Anterior cingulate cortex (tissue), 58 donors: ENCODE data around the gene PPM1D.
A peak's percentile ranks its signal among the peaks of the same experiment; 100 is the strongest.
"Not testable (repeated sequence)": the region's sequence is repeated elsewhere in the genome, so short reads cannot be mapped to it uniquely, and the experiment has no call there.

Experiments used
- DNase-seq, 58 donors: peaks; one replicate each; lab custom pipeline; 2025; lab: John Stamatoyannopoulos, UW

Gene PPM1D

DNA sequence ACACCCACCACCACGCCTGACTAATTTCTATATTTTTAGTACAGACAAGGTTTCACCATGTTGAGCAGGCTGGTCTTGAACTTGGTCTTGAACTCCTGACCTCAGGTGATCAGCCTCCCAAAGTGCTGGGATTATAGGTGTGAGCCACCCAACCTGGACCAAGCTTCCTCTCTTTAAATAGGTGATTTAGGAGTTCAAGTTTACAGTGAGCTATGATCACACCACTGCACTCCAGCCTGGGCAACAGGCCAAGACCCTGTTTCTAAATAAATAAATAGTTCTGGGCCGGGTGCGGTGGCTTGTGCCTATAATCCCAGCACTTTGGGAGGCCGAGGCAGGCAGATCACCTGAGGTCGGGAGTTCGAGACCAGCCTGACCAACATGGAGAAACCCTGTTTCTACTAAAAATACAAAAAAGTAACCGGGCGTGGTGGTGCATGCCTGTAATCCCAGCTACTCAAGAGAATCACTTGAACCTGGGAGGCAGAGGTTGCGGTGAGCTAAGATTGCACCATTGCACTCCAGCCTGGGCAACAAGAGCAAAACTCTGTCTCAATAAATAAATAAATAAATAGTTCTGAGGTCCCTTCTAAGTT, 6.5 kb upstream of the PPM1D start:
- not testable (repeated sequence) for DNase-seq

DNA sequence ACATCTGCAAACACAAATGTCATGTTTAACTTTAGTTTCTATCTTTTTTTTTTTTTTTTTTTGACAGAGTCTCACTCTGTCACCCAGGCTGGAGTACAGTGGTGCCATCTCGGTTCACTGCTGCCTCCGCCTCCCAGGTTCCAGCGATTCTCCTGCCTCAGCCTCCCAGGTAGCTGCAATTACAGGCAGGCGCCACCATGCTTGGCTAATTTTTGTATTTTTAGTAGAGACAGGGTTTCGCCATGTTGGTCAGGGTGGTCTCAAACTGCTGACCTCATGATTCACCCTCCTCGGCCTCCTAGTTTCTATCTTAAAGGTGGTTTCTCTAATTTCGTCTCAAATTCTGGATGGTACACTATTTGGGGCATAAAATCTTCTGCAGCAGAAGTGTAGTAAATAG, 5.8 kb upstream of the PPM1D start:
- not testable (repeated sequence) for DNase-seq

DNA sequence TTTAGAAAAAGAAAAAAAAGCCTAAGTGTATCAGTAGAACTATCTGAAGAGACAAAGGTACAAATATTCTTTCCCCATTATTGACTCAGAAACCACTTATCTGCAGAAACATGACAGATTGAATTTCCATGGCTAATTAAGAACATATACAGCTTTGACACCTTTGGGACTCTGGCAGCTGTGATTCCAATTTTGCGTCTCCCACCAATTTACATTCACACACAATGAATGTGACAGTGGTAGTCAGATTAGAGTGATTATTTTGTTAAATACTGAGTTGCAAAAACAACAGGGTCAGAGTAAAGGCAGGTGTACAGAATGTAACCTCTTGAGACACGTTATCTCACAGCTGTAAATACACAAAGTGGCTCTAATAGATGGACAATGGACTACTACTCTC, 5.3 kb upstream of the PPM1D start:
- DNase-seq, result no peak

DNA sequence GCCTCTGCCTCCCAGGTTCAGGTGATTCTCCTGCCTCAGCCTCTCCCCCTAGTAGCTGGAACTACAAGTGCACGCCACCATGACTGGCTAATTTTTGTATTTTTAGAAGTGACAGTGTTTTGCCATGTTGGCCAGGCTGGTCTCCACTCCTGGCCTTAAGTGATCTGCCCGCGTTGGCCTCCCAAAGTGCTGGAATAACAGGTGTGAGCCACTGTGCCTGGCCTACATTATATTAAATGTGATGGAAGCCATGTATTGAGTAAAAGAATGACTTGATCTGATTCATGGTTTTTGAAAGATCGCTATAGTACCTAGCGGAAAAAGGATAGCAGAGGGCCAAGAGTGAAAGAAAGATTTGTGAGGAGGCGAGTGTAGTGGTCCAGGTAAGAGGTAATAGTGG, 2.7 kb upstream of the PPM1D start:
- DNase-seq, result no peak

DNA sequence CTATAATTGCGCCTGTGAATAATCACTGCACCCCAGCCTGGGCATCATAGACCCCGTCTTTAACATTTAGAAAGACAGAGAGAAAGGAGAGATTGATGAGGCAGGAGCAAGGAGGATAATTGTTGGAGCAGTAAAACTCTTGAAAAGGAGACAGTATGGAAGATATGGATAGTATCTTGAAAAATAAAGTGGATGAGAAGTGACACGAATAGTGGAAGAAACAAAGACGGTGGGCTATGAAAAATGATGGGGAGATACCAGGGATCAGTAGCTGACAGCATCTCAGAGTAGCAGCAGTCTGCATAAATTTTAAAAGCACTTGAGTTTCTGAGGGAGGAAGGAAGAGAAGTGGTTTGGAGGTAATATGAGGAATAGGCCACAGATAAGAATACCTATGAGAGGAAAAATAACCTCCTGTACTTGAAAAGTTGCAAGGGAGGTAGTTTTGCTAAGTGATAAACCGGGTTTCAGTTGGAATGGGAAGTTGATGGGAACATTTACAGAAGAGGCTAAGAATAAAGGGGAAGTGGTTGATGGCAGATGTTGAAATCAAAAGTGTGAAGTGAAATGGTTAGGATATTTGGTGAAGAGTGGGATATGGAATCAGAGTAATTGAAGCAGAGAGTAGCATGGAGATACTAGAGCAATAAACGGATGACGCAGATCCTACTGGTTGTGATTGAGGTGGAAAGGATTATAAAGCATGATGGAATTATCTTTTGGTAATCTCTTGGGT, 1.8 kb upstream of the PPM1D start:
- no peak for DNase-seq

DNA sequence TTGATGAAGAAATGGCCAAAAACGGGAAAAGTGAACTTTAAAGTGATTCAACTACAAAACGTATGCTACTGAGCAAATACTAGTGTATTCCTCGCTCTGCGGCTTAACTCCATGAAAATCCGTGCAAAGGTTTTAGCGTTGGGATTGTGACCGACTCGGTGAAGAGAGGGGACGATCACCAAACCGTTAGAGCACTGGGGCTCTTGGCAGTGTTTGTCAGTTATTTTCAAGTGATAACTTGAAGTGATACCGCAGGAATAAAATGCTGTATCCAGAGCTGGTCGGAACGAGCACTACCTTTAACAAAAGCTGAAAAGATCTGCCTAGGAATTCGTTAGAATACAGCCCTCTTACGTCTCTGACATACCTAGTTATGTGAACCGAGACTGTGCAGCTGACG, 773 bp upstream of the PPM1D start:
- peak in 8 of 58 donors; percentile 4 to 70 (median 44) for DNase-seq

DNA sequence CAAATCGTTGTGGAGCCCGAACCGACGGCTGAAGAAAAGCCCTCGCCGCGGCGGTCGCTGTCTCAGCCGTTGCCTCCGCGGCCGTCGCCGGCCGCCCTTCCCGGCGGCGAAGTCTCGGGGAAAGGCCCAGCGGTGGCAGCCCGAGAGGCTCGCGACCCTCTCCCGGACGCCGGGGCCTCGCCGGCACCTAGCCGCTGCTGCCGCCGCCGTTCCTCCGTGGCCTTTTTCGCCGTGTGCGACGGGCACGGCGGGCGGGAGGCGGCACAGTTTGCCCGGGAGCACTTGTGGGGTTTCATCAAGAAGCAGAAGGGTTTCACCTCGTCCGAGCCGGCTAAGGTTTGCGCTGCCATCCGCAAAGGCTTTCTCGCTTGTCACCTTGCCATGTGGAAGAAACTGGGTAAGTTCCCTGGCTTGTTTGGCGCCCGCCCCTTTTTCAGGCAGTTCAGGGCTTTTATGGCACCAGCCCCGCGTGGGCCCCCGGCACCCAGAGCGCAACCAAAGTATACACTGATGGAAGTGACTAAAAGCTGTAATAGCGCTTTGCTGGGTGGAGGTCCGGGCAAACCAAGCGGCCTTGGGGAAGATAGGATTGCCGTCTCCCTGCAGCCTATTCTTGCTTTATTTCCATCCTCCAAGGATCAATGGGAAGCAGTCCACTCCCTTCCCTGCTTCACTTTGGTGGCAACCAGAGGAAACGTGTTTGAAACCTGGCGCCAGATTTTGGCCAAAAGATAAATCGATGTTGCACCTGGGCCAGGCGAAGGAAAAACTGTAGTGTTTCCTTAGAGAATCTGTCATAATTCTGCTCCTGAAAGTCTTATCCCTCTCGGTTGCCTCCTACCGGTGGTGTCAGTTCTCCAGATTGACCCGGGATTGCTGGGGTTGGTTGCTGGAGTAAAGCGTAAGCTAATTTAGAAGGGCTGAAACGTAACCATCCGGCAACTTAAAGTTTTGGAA, 775 bp downstream of the PPM1D start:
- DNase-seq, result peak in 53 of 58 donors; percentile 15 to 82 (median 57)

DNA sequence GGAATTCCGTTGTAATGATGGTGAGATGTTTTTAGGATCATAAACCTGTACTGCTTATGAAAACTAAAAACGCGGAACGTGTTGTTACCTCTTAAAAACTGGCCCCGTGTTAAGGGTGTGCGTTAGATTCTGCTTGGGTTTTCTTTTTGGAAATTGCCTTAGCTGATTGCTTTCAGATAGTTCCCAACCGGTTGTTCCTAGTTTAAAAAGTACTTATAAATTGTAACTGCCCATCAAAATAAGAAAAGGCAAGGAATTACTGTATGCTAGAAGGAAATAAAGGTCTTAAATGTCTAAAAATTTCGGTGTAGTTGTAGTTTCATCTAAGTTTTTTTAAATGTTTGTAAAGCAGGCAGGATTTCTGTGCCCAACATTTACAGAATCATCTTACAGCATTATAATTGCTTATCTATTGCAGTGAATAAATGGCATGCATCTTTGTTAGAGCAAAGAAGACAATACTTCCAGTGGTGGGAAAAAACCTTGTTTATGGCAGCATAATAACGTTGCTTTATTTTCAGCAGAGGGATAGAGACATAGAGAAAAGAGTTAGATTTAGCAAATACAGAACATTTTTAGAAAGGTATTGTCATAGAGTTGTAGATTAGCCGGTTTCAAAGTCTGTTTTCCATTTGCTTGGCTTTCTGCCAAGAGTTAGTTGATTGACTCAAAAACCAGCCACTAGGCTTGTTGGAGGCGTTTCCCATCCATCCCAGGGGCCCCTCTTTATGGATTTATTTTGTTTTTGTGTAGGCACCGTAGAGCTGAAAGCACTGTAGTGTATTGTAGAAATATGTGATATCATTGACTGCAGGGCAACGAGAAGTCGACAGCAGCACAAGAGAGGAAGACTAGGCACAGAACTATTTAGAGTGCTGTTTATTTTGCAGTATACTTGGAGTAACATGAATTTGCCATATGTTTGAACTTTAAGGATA, 1.7 kb downstream of the PPM1D start:
- peak in 41 of 58 donors; percentile 1 to 81 (median 26) for DNase-seq

DNA sequence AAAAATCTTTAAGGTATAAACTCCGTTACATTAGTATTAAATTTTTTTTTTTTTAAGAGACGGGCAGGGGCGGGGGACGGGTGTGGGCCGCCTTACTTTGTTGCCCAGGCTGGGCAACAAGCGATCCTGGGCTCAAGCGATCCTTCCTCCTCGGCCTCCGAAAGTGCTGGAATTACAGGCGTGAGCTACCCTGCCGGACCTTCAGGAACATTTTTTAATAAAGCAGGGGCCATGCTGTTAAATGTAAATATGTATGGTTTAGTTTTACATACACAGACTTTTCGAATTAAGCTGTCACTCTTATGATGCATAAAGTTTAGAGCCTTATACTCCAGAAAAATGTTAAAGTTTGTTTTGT, 2.4 kb downstream of the PPM1D start:
- peak in 8 of 58 donors; percentile 4 to 42 (median 24) for DNase-seq

DNA sequence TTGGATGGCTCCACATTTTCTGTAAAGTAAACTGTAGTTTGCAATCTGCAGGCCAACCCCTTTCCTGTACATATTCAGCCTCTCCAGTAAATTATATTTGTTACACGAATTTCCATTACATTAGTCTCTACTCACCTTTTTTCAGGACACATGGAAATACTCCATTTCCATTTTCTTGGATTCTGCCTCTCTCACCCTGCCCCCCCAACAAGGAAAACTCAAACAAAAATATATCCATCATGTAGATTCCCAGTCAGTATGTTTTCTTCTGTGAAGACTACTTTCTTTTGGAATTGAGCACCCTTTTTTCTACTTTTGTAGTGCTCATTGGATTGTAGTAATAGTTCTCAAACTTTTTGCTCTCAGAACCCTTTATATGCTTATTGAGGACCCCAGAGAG, 2.9 kb downstream of the PPM1D start:
- no peak for DNase-seq

DNA sequence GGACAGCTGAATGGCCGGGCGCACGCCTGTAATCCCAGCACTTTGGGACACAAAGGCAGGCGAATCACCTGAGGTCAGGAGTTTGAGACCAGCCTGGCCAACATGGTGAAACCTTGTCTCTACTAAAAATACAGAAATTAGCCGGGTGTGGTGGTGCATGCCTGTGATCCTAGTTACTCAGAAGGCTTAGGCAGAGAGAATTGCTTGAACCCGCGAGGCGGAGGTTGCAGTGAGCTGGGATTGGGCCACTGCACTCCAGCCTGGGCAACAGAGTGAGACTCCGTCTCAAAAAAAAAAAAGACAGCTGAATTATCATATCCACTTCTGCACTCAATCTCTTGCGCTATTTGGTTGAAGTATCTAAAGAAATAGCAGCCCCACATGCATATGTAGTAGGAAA, 3.5 kb downstream of the PPM1D start:
- DNase-seq, result not testable (repeated sequence)

DNA sequence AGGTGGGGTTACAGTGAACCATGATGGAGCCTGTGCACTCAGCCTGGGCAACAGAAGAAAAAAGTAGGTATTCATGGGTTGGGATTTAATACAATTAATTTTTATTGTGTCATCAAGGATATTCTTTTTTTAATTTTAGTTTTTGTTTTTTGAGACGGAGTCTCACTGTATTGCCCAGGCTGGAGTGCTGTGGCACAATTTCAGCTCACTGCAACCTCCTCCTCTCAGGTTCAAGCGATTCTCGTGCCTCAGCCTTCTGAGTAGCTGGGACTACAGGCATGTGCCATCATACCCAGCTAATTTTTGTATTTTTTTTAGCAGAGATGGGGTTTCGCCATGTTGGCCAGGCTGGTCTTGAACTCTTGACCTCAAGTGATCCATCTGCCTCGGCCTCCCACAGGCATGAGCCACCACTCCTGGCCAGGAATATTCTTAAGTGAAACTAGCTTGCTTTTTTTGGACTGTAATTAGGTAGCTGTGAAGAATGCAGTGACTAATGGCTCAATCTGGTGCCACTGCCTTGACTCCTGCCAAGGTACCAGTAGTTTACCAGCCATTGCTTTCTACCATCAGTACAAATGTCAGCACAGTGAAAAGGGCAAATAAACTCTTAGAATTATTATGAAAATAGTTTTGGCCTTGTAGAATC, 4.8 kb downstream of the PPM1D start:
- peak in 2 of 58 donors; percentile 1 for DNase-seq

DNA sequence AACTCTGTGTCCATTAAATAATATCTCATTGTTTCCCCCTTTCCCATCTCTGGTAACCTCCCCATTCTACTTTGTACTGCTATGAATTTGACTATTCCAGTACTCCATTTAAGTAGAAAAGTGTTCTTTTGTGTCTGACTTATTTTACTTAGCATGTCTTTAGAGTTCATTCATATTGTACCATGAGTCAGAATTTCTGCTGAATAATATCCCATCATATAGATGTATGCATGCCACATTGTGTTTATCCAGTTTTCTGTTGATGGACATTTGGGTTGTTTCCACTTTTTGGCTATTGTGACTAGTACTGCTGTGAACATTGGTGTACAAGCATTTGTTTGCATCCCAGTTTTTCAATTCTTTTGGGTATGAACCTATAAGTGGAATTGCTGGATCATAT, 6.0 kb downstream of the PPM1D start:
- no peak for DNase-seq

DNA sequence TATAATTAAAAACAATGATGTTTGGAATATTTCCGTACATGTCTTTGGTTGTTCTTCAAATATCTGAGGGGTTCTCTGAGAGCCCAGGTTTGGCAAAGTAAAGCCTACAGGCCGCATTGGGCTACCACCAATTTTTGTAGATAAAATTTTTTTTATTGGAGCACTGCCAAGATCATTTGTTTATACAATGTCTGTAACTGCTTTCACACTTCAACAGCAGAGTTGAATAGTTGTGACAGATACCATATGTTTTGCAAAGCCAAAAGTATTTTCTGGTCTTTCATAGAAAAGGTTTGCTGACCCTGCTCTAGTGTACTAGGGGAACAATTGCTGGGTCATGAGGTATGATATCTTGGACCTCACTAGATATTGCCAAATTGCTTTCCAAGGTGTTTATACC, 10.5 kb downstream of the PPM1D start:
- DNase-seq, result no peak

DNA sequence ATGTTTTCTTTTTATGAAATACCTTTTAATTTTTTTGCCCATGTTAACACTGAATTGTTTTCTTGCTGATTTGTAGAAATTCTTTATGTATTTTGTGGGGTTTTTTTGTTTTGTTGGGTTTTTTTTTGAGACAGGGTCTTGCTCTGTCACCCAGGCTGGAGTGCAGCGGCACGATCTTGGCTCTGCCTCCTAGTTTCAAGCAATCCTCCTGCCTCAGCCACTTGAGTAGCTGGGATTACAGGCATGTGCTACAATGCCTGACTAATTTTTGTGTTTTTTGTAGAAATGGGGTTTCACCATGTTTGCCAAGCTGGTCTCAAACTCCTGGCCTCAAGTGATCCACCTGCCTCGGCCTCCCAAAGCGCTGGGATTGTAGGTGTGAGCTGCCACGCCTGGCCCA, 11.3 kb downstream of the PPM1D start:
- not testable (repeated sequence) for DNase-seq

DNA sequence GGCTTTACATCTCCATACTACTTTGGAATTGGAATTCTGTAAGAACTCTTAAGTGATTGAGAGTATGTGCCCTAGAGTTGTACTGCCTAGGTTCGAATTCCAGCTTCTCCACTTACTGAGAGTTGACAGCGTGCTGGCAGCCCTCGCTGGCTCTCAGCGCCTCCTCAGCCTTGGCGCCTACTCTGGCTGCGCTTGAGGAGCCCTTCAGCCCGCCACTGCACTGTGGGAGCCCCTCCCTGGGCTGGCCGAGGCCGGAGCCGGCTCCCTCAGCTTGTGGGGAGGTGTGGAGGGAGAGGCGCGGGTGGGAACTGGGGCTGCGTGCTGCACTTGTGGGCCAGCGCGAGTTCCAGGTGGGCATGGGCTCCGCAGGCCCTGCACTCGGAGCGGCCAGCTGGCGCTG, 13.3 kb downstream of the PPM1D start:
- DNase-seq, result no peak

DNA sequence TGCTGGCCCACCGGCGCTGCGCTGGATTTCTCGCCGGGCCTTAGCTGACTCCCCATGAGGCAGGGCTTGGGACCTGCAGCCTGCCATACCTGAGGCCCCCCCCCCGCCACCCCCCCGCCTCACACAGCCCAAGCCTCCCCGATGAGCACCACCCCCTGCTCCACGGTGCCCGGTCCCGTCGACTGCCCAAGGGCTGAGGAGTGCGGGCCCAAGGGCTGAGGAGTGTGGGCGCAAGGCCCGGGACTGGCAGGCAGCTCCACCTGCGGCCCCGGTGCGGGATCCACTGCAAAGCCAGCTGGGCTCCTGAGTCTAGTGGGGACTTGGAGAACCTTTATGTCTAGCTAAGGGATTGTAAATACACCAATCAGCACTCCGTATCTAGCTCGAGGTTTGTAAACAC, 13.8 kb downstream of the PPM1D start:
- DNase-seq, result not testable (repeated sequence)

DNA sequence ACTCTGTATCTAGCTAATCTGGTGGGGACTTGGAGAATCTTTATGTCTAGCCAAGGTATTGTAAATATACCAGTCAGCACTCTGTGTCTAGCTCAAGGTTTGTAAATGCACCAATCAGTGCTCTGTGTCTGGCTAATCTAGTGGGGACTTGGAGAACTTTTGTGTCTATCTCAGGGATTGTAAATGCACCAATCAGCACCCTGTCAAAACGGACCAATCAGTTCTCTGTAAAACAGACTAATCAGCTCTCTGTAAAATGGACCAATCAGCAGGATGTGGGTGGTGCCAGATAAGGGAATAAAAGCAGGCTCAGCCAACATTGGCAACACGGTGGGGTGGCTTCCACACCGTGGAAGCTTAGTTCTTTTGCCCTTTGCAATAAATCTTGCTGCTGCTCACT, 14.3 kb downstream of the PPM1D start:
- not testable (repeated sequence) for DNase-seq

DNA sequence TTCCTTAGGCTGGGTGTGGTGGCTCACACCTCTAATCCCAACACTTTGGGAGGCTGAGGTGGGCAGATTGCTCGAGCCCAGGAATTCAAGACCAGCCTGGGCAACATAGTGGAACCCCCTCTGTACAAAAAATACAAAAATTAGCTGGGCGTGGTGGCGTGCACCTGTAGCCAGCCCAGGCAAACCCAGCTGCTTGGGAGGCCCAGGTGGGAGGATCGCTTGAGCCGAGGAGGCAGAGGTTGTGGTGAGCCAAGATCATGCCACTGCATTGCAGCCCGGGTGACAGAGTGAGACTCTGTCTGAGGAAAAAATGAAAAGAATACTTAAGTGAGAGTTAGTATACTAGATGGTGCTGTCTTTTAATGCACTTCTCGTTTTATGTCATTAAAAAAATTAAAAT, 15.1 kb downstream of the PPM1D start:
- no peak for DNase-seq

DNA sequence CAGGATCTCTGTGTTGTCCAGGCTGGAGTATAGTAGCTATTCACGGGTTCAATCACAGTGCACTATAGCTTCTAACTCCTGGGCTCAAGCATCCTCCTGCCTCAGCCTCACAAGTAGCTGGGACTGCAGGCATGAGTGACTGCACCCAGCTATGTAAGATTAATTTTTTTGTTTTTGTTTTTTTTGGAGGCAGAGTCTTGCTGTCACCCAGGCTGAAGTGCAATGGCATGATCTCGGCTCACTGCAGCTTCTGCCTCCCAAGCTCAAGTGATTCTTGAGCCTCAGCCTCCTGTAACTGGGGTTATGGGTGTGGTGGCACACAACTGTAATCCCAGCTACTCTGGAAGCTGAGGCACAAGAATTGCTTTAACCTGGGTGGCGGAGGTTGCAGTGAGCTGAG, 15.8 kb downstream of the PPM1D start:
- DNase-seq, result no peak
